Measurements from ENCODE around the gene BICRAL.

- TF ChIP-seq, protein P1, sequence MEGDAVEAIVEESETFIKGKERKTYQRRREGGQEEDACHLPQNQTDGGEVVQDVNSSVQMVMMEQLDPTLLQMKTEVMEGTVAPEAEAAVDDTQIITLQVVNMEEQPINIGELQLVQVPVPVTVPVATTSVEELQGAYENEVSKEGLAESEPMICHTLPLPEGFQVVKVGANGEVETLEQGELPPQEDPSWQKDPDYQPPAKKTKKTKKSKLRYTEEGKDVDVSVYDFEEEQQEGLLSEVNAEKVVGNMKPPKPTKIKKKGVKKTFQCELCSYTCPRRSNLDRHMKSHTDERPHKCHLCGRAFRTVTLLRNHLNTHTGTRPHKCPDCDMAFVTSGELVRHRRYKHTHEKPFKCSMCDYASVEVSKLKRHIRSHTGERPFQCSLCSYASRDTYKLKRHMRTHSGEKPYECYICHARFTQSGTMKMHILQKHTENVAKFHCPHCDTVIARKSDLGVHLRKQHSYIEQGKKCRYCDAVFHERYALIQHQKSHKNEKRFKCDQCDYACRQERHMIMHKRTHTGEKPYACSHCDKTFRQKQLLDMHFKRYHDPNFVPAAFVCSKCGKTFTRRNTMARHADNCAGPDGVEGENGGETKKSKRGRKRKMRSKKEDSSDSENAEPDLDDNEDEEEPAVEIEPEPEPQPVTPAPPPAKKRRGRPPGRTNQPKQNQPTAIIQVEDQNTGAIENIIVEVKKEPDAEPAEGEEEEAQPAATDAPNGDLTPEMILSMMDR (IDR thresholded peaks at IDR 0.05), result peak in 1 of 6 experiments; percentile 12
- TF ChIP-seq POLR2A (IDR thresholded peaks at IDR 0.05), result peak in 1 of 2 donors; percentile 41
These were observed 4.6 kb upstream of the BICRAL start for GRCh38 chr6:42777126-42777822.

Measured in thyroid gland (tissue), 4 donors.